H1 (cell line): ENCODE measurements around the gene KCNK15.

ENCODE experiments used
- ATF3 ChIP-seq: IDR thresholded peaks from 2 replicates; pipeline ENCODE4 v1.6.1; 2011; ENCODE audit warnings: low read depth, mild to moderate bottlenecking, low read length; ENCODE audit not compliant: insufficient read depth
- GTF2F1 ChIP-seq: IDR thresholded peaks from 2 replicates; pipeline ENCODE4 v1.6.1; 2012; ENCODE audit warnings: low read depth, low read length, improper control_type of control experiment, borderline replicate concordance
- PHF8 ChIP-seq: fragments of 200-600 bp; sonication (generic); conservative IDR thresholded peaks from 2 replicates; pipeline ENCODE4 v1.7.1; 2012; ENCODE audit warnings: low read depth, mild to moderate bottlenecking, inconsistent platforms, low read length, moderate library complexity
- SIRT6 ChIP-seq: IDR thresholded peaks from one replicate; pipeline ENCODE4 v1.7.1; 2012; ENCODE audit warnings: low read length, inconsistent platforms
- TCF12 ChIP-seq: IDR thresholded peaks from 2 replicates; pipeline ENCODE4 v1.6.1; 2011; ENCODE audit warnings: low read depth, mild to moderate bottlenecking, low read length
- YY1 ChIP-seq: IDR thresholded peaks from 2 replicates; pipeline ENCODE4 v1.6.1; 2011; ENCODE audit warnings: low read depth, mild to moderate bottlenecking, low read length
- TF ChIP-seq, protein P1 (sequence below): fragments of 300-600 bp; sonication (generic); IDR thresholded peaks from 2 replicates; pipeline ENCODE4 v1.7.1; 2012; ENCODE audit warnings: low read length, moderate library complexity, mild to moderate bottlenecking, inconsistent platforms; ENCODE audit not compliant: insufficient replicate concordance
- TF ChIP-seq, protein P2 (sequence below), 3 experiments: IDR thresholded peaks; 1 replicate in 2 of 3; 2 replicates in 1 of 3; pipeline versions ENCODE4 v1.5.1 to v1.6.1; 2011; ENCODE audit warnings: low read length in 3 of 3, mild to moderate bottlenecking in 3 of 3, inconsistent platforms in 2 of 3, low read depth in 1 of 3, moderate library complexity in 1 of 3; ENCODE audit not compliant: insufficient read depth in 1 of 3; ENCODE audit errors: control extremely low read depth in 1 of 3

- TF ChIP-seq, protein P1, sequence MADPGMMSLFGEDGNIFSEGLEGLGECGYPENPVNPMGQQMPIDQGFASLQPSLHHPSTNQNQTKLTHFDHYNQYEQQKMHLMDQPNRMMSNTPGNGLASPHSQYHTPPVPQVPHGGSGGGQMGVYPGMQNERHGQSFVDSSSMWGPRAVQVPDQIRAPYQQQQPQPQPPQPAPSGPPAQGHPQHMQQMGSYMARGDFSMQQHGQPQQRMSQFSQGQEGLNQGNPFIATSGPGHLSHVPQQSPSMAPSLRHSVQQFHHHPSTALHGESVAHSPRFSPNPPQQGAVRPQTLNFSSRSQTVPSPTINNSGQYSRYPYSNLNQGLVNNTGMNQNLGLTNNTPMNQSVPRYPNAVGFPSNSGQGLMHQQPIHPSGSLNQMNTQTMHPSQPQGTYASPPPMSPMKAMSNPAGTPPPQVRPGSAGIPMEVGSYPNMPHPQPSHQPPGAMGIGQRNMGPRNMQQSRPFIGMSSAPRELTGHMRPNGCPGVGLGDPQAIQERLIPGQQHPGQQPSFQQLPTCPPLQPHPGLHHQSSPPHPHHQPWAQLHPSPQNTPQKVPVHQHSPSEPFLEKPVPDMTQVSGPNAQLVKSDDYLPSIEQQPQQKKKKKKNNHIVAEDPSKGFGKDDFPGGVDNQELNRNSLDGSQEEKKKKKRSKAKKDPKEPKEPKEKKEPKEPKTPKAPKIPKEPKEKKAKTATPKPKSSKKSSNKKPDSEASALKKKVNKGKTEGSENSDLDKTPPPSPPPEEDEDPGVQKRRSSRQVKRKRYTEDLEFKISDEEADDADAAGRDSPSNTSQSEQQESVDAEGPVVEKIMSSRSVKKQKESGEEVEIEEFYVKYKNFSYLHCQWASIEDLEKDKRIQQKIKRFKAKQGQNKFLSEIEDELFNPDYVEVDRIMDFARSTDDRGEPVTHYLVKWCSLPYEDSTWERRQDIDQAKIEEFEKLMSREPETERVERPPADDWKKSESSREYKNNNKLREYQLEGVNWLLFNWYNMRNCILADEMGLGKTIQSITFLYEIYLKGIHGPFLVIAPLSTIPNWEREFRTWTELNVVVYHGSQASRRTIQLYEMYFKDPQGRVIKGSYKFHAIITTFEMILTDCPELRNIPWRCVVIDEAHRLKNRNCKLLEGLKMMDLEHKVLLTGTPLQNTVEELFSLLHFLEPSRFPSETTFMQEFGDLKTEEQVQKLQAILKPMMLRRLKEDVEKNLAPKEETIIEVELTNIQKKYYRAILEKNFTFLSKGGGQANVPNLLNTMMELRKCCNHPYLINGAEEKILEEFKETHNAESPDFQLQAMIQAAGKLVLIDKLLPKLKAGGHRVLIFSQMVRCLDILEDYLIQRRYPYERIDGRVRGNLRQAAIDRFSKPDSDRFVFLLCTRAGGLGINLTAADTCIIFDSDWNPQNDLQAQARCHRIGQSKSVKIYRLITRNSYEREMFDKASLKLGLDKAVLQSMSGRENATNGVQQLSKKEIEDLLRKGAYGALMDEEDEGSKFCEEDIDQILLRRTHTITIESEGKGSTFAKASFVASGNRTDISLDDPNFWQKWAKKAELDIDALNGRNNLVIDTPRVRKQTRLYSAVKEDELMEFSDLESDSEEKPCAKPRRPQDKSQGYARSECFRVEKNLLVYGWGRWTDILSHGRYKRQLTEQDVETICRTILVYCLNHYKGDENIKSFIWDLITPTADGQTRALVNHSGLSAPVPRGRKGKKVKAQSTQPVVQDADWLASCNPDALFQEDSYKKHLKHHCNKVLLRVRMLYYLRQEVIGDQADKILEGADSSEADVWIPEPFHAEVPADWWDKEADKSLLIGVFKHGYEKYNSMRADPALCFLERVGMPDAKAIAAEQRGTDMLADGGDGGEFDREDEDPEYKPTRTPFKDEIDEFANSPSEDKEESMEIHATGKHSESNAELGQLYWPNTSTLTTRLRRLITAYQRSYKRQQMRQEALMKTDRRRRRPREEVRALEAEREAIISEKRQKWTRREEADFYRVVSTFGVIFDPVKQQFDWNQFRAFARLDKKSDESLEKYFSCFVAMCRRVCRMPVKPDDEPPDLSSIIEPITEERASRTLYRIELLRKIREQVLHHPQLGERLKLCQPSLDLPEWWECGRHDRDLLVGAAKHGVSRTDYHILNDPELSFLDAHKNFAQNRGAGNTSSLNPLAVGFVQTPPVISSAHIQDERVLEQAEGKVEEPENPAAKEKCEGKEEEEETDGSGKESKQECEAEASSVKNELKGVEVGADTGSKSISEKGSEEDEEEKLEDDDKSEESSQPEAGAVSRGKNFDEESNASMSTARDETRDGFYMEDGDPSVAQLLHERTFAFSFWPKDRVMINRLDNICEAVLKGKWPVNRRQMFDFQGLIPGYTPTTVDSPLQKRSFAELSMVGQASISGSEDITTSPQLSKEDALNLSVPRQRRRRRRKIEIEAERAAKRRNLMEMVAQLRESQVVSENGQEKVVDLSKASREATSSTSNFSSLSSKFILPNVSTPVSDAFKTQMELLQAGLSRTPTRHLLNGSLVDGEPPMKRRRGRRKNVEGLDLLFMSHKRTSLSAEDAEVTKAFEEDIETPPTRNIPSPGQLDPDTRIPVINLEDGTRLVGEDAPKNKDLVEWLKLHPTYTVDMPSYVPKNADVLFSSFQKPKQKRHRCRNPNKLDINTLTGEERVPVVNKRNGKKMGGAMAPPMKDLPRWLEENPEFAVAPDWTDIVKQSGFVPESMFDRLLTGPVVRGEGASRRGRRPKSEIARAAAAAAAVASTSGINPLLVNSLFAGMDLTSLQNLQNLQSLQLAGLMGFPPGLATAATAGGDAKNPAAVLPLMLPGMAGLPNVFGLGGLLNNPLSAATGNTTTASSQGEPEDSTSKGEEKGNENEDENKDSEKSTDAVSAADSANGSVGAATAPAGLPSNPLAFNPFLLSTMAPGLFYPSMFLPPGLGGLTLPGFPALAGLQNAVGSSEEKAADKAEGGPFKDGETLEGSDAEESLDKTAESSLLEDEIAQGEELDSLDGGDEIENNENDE: no peak
- TF ChIP-seq TCF12 (0 out of 2 replicates have a peak, but pooled peaks have one; percentile 36), GTF2F1 (no peak), YY1 (peak; percentile 39; the same call in 1 of the 2 replicates), ATF3 (no peak), SIRT6 (no peak), PHF8 (no peak)
- TF ChIP-seq, protein P2, sequence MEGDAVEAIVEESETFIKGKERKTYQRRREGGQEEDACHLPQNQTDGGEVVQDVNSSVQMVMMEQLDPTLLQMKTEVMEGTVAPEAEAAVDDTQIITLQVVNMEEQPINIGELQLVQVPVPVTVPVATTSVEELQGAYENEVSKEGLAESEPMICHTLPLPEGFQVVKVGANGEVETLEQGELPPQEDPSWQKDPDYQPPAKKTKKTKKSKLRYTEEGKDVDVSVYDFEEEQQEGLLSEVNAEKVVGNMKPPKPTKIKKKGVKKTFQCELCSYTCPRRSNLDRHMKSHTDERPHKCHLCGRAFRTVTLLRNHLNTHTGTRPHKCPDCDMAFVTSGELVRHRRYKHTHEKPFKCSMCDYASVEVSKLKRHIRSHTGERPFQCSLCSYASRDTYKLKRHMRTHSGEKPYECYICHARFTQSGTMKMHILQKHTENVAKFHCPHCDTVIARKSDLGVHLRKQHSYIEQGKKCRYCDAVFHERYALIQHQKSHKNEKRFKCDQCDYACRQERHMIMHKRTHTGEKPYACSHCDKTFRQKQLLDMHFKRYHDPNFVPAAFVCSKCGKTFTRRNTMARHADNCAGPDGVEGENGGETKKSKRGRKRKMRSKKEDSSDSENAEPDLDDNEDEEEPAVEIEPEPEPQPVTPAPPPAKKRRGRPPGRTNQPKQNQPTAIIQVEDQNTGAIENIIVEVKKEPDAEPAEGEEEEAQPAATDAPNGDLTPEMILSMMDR (IDR thresholded peaks at IDR 0.05; ENCODE audit: control extremely low read depth in 1 of 3, insufficient read depth in 1 of 3, low read depth in 1 of 3, low read length in 3 of 3): peak; percentile 90 to 97 (median 96)
Measured at GRCh38 chr20:44733341-44734069, 12.2 kb upstream of the KCNK15 start.
